Thyroid gland (tissue), 4 donors: ENCODE data around the gene OR5AC2.

Experiments used
- POLR2A ChIP-seq, 2 donors: fragments of 450-650 bp; IDR thresholded peaks; one replicate each; pipeline ENCODE4 v1.6.1; 2017; ENCODE audit warnings: antibody characterized with exemption in 2 of 2, mild to moderate bottlenecking in 2 of 2, moderate library complexity in 1 of 2
- TF ChIP-seq, protein P1 (sequence below), 6 experiments: fragments of 200-600 bp in 3 of 6; fragments of 450-650 bp in 3 of 6; sonication (generic) in 3 of 6; IDR thresholded peaks; one replicate each; pipeline ENCODE4 v1.5.1; 2016 to 2019; ENCODE audit warnings: antibody characterized with exemption in 6 of 6, mild to moderate bottlenecking in 2 of 6, inconsistent platforms in 1 of 6, moderate library complexity in 1 of 6

DNA sequence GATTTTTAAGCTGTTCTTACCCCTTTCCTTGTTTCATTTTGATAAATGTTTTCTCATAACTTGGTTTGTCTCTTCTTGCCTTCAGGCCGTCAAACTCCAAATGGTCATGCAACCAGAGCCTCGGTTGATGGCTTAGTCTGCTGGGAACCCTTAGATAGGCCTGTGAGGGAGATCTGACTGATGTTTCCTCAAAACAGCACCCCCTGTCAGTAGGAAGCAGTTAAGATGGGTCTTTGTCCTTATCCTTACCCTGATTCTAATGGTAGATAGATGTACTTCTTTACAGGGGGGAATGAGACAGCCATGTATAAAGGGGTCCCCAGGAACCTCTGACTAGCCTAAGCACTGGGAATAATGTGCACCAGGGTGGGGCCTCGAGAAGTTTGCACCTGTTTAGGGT is 27.3 kb downstream of the OR5AC2 start:
- TF ChIP-seq POLR2A (IDR thresholded peaks at IDR 0.05), result no peak
- TF ChIP-seq, protein P1, sequence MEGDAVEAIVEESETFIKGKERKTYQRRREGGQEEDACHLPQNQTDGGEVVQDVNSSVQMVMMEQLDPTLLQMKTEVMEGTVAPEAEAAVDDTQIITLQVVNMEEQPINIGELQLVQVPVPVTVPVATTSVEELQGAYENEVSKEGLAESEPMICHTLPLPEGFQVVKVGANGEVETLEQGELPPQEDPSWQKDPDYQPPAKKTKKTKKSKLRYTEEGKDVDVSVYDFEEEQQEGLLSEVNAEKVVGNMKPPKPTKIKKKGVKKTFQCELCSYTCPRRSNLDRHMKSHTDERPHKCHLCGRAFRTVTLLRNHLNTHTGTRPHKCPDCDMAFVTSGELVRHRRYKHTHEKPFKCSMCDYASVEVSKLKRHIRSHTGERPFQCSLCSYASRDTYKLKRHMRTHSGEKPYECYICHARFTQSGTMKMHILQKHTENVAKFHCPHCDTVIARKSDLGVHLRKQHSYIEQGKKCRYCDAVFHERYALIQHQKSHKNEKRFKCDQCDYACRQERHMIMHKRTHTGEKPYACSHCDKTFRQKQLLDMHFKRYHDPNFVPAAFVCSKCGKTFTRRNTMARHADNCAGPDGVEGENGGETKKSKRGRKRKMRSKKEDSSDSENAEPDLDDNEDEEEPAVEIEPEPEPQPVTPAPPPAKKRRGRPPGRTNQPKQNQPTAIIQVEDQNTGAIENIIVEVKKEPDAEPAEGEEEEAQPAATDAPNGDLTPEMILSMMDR (IDR thresholded peaks at IDR 0.05), result no peak
